Measurements from ENCODE around the gene SPEF2. TPM values are rescaled to one million over a fixed set of nuclear protein-coding genes. Genes with fewer than 3 reads are reported as not detected.

SPEF2 gene
- total and polyA plus RNA-seq, 2 of the 13 experiments (the other 11 are each of a cell fraction or from before 2014, with no cell fraction given) = 1.5 to 2.3 TPM

GRCh38 chr5:35598707-35599370, 18.8 kb upstream of the SPEF2 start:
- no peak overlapping the region for H3K4me3 ChIP-seq (replicated peaks in 1 of 3; ENCODE audit: insufficient read depth in 1 of 3, low read depth in 2 of 3, low read length in 3 of 3)
- no peak overlapping the region for H3K9ac ChIP-seq (ENCODE audit: insufficient read depth, low read depth, low read length)
- ChIA-PET CTCF (ENCODE audit: low intra/inter-chr PET ratio, low total read pairs) (interaction anchor here (1.2 to 1.9 kb wide), 2 partner anchors 369 to 509 kb away, joined by 3 to 6 read pairs; no protein-coding TSS in a partner anchor), POLR2A (no interaction called here)
- H3K9me3 ChIP-seq (ENCODE audit: low read length) = no peaks in the 10 kb centered on the region
- peak; percentile 62 for DNase-seq (ENCODE audit: low spot score)
- H3K4me1 ChIP-seq (ENCODE audit: insufficient read depth, low read length) = no peaks in the 10 kb centered on the region
- H3K79me2 ChIP-seq (ENCODE audit: insufficient read depth, low read length) = no peaks in the 10 kb centered on the region
- FAIRE-seq = peak; percentile 49
- no peaks in the 10 kb centered on the region for H3K36me3 ChIP-seq (replicated peaks in 1 of 2; ENCODE audit: control insufficient read depth in 1 of 2, insufficient read depth in 2 of 2, low read length in 2 of 2)
- 77% methylated on average over 2 of the region's 2 CpGs for WGBS (ENCODE audit: low lambda C conversion rate)
- H2AFZ ChIP-seq (ENCODE audit: low read length) = no peak overlapping the region
- H3K27me3 ChIP-seq (ENCODE audit: control insufficient read depth in 1 of 2, insufficient read depth in 2 of 2, low read length in 2 of 2) = no peaks in the 10 kb centered on the region
- ATAC-seq = peak; percentile 95
- in situ Hi-C loops (cut with HindIII; ENCODE audit: extremely low pct_ligation_motif_present, low pct_unique_long_range_greater_than_20kb) = loop anchor here (10.0 kb wide), 1 partner anchor 504 kb away; no protein-coding TSS in a partner anchor
- peak; percentile 35; the same call in 1 of the 2 replicates for TF ChIP-seq ZFP36L1 (CRISPR knock-in tag; IDR thresholded peaks at IDR 0.05)
- peak; percentile 87 for TF ChIP-seq ZNF574 (CRISPR knock-in tag; IDR thresholded peaks at IDR 0.05)
- no peak for TF ChIP-seq ZNF253 (CRISPR knock-in tag; IDR thresholded peaks at IDR 0.05; ENCODE audit: borderline replicate concordance)
- TF ChIP-seq STAG1 (CRISPR knock-in tag; IDR thresholded peaks at IDR 0.05) = peak; percentile 81
- peak; percentile 65; the same call in 1 of the 2 replicates for TF ChIP-seq SMC3 (IDR thresholded peaks at IDR 0.05; ENCODE audit: low read length)
- TF ChIP-seq ZMYM4 (CRISPR knock-in tag; IDR thresholded peaks at IDR 0.05) = peak; percentile 27; the same call in 1 of the 2 replicates
- no peak for TF ChIP-seq IKZF4 (CRISPR knock-in tag; IDR thresholded peaks at IDR 0.05; ENCODE audit: borderline replicate concordance, low read depth, not compliant biosample characterization)
- TF ChIP-seq, protein P1, sequence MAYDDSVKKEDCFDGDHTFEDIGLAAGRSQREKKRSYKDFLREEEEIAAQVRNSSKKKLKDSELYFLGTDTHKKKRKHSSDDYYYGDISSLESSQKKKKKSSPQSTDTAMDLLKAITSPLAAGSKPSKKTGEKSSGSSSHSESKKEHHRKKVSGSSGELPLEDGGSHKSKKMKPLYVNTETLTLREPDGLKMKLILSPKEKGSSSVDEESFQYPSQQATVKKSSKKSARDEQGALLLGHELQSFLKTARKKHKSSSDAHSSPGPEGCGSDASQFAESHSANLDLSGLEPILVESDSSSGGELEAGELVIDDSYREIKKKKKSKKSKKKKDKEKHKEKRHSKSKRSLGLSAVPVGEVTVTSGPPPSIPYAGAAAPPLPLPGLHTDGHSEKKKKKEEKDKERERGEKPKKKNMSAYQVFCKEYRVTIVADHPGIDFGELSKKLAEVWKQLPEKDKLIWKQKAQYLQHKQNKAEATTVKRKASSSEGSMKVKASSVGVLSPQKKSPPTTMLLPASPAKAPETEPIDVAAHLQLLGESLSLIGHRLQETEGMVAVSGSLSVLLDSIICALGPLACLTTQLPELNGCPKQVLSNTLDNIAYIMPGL (CRISPR knock-in tag; IDR thresholded peaks at IDR 0.05; ENCODE audit: borderline replicate concordance in 1 of 2, low read depth in 1 of 2) = 0 out of 4 replicates have a peak, but pooled peaks of 1 of the 2 experiments have one; percentile 37
- TF ChIP-seq ZNF780A (CRISPR knock-in tag; IDR thresholded peaks at IDR 0.05) = no peak
- no peak for TF ChIP-seq NCOR1 (IDR thresholded peaks at IDR 0.05; ENCODE audit: borderline replicate concordance, low read length)
- peak; percentile 65; the same call in 1 of the 2 replicates for TF ChIP-seq RAD21 (CRISPR knock-in tag; IDR thresholded peaks at IDR 0.05)
- TF ChIP-seq CTCF (CRISPR knock-in tag; IDR thresholded peaks at IDR 0.05) = peak; percentile 79
- BruUV-seq (replicated peaks) = no TSS peak
- H3K4me2 ChIP-seq (ENCODE audit: low read depth, low read length) = no peak overlapping the region
- no peak overlapping the region for H3K27ac ChIP-seq (ENCODE audit: extremely low read length, insufficient read depth, low read length)
- H4K20me1 ChIP-seq (ENCODE audit: insufficient read depth, low read length) = no peaks in the 10 kb centered on the region
- intact Hi-C loops (cut with micrococcal nuclease; ENCODE audit: unreplicated experiment) = loop anchor here (1.0 to 2.0 kb wide), 3 partner anchors 228 to 510 kb away; no protein-coding TSS in a partner anchor
